ENCODE data around the gene TGFB1. TPM values are rescaled to one million over a fixed set of nuclear protein-coding genes. Genes with fewer than 3 reads are reported as not detected.

TGFB1 gene
- total and polyA plus RNA-seq, 9 donors, result 4.0 to 25.4 (median 20.7) TPM

GRCh38 chr19:41323430-41324125, 30.1 kb downstream of the TGFB1 start:
- 33% methylated on average over 7 of the region's 16 CpGs for WGBS (ENCODE audit: insufficient coverage)
- peak overlapping the region; percentile 20 for H3K27ac ChIP-seq (ENCODE audit: low read length)
- peaks cover 66% of the 10 kb centered on the region for H3K4me1 ChIP-seq (ENCODE audit: control insufficient read depth, insufficient read depth, low read length)
- DNase-seq, result peak; percentile 43
- peaks cover 55% of the 10 kb centered on the region for H3K36me3 ChIP-seq (ENCODE audit: control insufficient read depth, insufficient read depth, low read length)
- peaks cover 8% of the 10 kb centered on the region for H3K27me3 ChIP-seq (ENCODE audit: control insufficient read depth, insufficient read depth, low read length)
- no peak overlapping the region for H3K4me3 ChIP-seq (ENCODE audit: low read length)
- H3K9me3 ChIP-seq (replicated peaks; ENCODE audit: control insufficient read depth, low read depth, low read length), result no peaks in the 10 kb centered on the region

DNA sequence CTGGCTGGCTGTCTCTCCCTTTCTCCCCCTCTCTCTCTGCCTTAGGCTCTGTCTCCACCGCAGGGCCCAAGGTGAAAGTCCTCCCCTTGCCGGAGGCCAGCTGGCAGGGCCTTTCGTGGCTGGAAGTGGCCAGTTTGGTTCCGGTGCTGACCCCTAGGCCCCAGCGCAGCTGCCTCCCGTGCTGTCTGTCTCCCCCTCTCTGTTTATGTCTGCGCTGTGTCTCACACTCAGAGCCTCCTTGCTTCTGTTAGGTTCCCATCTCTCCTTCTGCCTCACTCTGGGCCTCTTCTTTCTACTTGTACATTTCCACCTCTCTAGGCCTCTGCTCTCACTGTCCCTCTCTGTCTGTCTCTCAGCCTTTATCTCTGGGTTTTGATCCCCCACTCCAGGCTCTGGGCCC, 30.7 kb downstream of the TGFB1 start:
- Histone ChIP-seq H3K4me1 (ENCODE audit: control insufficient read depth, insufficient read depth, low read length) (peaks cover 60% of the 10 kb centered on the region), H3K27ac (ENCODE audit: low read length) (peak overlapping the region; percentile 20), H3K27me3 (ENCODE audit: control insufficient read depth, insufficient read depth, low read length) (peaks cover 8% of the 10 kb centered on the region), H3K36me3 (ENCODE audit: control insufficient read depth, insufficient read depth, low read length) (peaks cover 59% of the 10 kb centered on the region), H3K9me3 (replicated peaks; ENCODE audit: control insufficient read depth, low read depth, low read length) (no peaks in the 10 kb centered on the region), H3K4me3 (ENCODE audit: low read length) (no peak overlapping the region)
- DNase-seq, result no peak
- 51% methylated on average over 7 of the region's 7 CpGs for WGBS (ENCODE audit: insufficient coverage)

- peaks cover 60% of the 10 kb centered on the region for H3K36me3 ChIP-seq (ENCODE audit: control insufficient read depth, insufficient read depth, low read length)
- peaks cover 54% of the 10 kb centered on the region for H3K4me1 ChIP-seq (ENCODE audit: control insufficient read depth, insufficient read depth, low read length)
- peaks cover 7% of the 10 kb centered on the region for H3K27me3 ChIP-seq (ENCODE audit: control insufficient read depth, insufficient read depth, low read length)
- H3K4me3 ChIP-seq (ENCODE audit: low read length), result no peak overlapping the region
- WGBS (ENCODE audit: insufficient coverage), result 72% methylated on average over 3 of the region's 11 CpGs
- no peak for DNase-seq
- H3K27ac ChIP-seq (ENCODE audit: low read length), result no peak overlapping the region
- no peaks in the 10 kb centered on the region for H3K9me3 ChIP-seq (replicated peaks; ENCODE audit: control insufficient read depth, low read depth, low read length)
These were observed 31.3 kb downstream of the TGFB1 start for GRCh38 chr19:41322451-41322850.

DNA sequence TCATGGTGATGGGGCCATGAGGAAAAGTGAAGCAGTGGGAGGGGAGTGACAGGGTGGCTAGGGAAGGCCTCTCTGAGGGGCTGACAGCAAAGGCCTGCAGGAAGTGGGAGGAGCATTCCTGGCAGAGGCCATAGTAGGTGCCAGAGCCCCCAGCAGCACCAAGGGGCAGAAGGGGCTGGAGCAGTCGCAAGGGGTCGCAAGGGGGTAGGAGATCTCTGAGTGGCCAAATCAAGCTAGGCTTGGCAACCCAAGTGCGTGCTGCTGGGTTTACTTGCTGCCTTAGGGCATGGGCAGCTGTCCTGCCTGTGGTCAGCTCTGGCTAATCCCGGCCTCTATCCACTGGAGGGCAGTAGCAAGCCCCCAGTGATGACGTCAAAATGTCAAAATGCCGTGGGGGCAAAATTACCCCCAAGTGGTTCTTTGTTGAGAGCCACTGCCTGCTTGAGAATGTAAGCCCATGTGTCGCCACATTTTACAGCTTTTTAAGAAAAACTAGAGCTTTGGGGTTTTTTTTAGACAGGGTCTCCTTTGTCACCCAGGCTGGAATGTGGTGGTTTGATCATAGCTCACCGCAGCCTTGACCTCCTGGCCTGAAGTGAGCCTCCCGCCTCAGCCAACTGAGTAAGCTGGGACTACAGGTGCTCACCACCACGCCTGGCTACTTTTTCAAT, 32.0 kb downstream of the TGFB1 start:
- H3K4me3 ChIP-seq (ENCODE audit: low read length), result no peak overlapping the region
- peaks cover 67% of the 10 kb centered on the region for H3K36me3 ChIP-seq (ENCODE audit: control insufficient read depth, insufficient read depth, low read length)
- H3K4me1 ChIP-seq (ENCODE audit: control insufficient read depth, insufficient read depth, low read length), result peaks cover 47% of the 10 kb centered on the region
- H3K9me3 ChIP-seq (replicated peaks; ENCODE audit: control insufficient read depth, low read depth, low read length), result no peaks in the 10 kb centered on the region
- DNase-seq, result peak; percentile 53
- peaks cover 3% of the 10 kb centered on the region for H3K27me3 ChIP-seq (ENCODE audit: control insufficient read depth, insufficient read depth, low read length)
- H3K27ac ChIP-seq (ENCODE audit: low read length), result no peak overlapping the region
- WGBS (ENCODE audit: insufficient coverage), result 44% methylated on average over 9 of the region's 10 CpGs

- H3K27ac ChIP-seq (ENCODE audit: low read length), result no peak overlapping the region
- peaks cover 42% of the 10 kb centered on the region for H3K4me1 ChIP-seq (ENCODE audit: control insufficient read depth, insufficient read depth, low read length)
- H3K36me3 ChIP-seq (ENCODE audit: control insufficient read depth, insufficient read depth, low read length), result peaks cover 72% of the 10 kb centered on the region
- DNase-seq, result no peak
- peaks cover under 1% of the 10 kb centered on the region for H3K27me3 ChIP-seq (ENCODE audit: control insufficient read depth, insufficient read depth, low read length)
- H3K9me3 ChIP-seq (replicated peaks; ENCODE audit: control insufficient read depth, low read depth, low read length), result no peaks in the 10 kb centered on the region
- 57% methylated on average over 7 of the region's 7 CpGs for whole genome bisulfite sequencing (ENCODE audit: insufficient coverage)
- no peak overlapping the region for H3K4me3 ChIP-seq (ENCODE audit: low read length)
These were observed 32.5 kb downstream of the TGFB1 start for GRCh38 chr19:41321204-41321599.

- Histone ChIP-seq H3K27ac (ENCODE audit: low read length) (no peak overlapping the region), H3K4me1 (ENCODE audit: control insufficient read depth, insufficient read depth, low read length) (peaks cover 36% of the 10 kb centered on the region), H3K4me3 (ENCODE audit: low read length) (no peak overlapping the region), H3K9me3 (replicated peaks; ENCODE audit: control insufficient read depth, low read depth, low read length) (no peaks in the 10 kb centered on the region), H3K27me3 (ENCODE audit: control insufficient read depth, insufficient read depth, low read length) (no peaks in the 10 kb centered on the region), H3K36me3 (ENCODE audit: control insufficient read depth, insufficient read depth, low read length) (peaks cover 79% of the 10 kb centered on the region)
- DNase-seq, result no peak
- 100% methylated on average over 1 of the region's 4 CpGs for WGBS (ENCODE audit: insufficient coverage)
These were observed 33.2 kb downstream of the TGFB1 start for GRCh38 chr19:41320568-41320967.

GRCh38 chr19:41320185-41320518, 33.6 kb downstream of the TGFB1 start:
- no peak for DNase-seq
- Histone ChIP-seq H3K27me3 (ENCODE audit: control insufficient read depth, insufficient read depth, low read length) (no peaks in the 10 kb centered on the region), H3K27ac (ENCODE audit: low read length) (no peak overlapping the region), H3K4me1 (ENCODE audit: control insufficient read depth, insufficient read depth, low read length) (peaks cover 32% of the 10 kb centered on the region), H3K36me3 (ENCODE audit: control insufficient read depth, insufficient read depth, low read length) (peaks cover 83% of the 10 kb centered on the region), H3K9me3 (replicated peaks; ENCODE audit: control insufficient read depth, low read depth, low read length) (no peaks in the 10 kb centered on the region), H3K4me3 (ENCODE audit: low read length) (no peak overlapping the region)
- 87% methylated on average over 9 of the region's 11 CpGs for WGBS (ENCODE audit: insufficient coverage)

DNA sequence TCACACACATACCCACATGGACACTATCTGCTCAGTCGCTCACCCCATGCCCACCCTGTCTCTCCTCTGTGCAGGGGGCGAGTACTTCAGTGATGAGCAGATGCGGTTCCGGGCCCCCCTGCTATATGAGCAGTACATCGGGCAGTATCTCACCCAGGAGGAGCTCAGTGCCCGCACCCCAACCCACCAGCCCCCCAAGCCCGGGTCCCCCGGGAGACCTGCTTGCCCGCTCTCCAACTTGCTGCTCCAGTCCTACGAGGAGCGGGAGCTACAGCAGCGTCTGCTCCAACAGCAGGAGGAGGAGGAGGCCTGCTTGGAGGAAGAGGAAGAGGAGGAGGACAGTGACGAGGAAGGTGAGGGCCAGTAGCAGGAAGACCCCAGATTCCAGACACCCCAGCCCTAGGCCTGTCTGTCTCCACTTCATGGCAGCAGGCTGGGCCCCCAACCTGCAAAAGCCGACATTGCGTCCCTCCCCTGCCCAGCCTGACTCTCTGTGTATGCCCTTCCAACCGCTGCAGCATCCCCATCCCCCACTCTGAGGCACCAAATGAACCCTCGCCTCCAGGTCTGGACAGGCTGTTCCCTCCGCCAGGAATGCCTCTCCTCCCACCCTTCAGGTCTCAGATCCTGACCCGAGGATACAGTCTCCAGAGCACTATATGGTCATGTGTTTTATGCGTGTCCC, 34.1 kb downstream of the TGFB1 start:
- 83% methylated on average over 9 of the region's 20 CpGs for WGBS (ENCODE audit: insufficient coverage)
- Histone ChIP-seq H3K4me1 (ENCODE audit: control insufficient read depth, insufficient read depth, low read length) (peaks cover 27% of the 10 kb centered on the region), H3K36me3 (ENCODE audit: control insufficient read depth, insufficient read depth, low read length) (peaks cover 85% of the 10 kb centered on the region), H3K27me3 (ENCODE audit: control insufficient read depth, insufficient read depth, low read length) (no peaks in the 10 kb centered on the region), H3K4me3 (ENCODE audit: low read length) (no peak overlapping the region), H3K27ac (ENCODE audit: low read length) (no peak overlapping the region), H3K9me3 (replicated peaks; ENCODE audit: control insufficient read depth, low read depth, low read length) (no peaks in the 10 kb centered on the region)
- DNase-seq, result no peak

DNA sequence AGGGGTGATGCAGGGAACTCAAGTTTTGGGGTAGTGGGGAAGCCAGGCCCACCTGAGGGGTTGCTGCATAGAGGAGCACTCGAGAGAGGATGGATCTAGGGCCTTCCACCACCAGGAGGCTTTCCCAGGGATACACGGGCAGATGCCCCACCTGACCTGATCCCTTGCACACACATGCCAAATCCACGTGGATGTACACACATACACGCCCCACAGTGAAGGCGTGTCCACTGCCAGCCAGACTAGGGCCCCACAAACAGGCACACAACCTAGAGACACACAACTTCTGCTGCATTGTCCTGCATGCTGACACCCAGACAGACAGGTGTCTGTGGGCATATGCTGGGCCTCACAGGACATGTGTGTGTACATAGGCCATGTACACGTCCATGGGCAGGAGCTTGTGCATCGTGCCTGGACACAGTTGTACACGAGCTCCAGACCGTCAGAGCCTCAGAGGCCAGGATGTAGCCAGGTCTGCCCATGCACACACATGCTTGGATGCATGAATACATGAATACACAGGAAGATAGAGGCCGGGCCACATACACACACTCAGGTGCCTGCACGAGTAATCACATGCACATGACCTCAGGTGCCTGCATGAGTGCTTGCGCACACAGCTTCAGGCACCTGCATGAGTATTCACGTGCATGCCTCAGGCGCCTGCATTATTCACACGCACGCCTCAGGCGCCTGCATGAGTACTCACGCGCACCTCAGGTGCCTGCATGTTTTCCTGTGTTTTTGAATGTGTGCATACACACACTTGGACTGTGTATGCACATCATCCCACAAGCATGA, 34.8 kb downstream of the TGFB1 start:
- peaks cover 87% of the 10 kb centered on the region for H3K36me3 ChIP-seq (ENCODE audit: control insufficient read depth, insufficient read depth, low read length)
- DNase-seq, result no peak
- no peaks in the 10 kb centered on the region for H3K27me3 ChIP-seq (ENCODE audit: control insufficient read depth, insufficient read depth, low read length)
- peaks cover 19% of the 10 kb centered on the region for H3K4me1 ChIP-seq (ENCODE audit: control insufficient read depth, insufficient read depth, low read length)
- 80% methylated on average over 18 of the region's 19 CpGs for WGBS (ENCODE audit: insufficient coverage)
- no peaks in the 10 kb centered on the region for H3K9me3 ChIP-seq (replicated peaks; ENCODE audit: control insufficient read depth, low read depth, low read length)
- H3K27ac ChIP-seq (ENCODE audit: low read length), result no peak overlapping the region
- no peak overlapping the region for H3K4me3 ChIP-seq (ENCODE audit: low read length)
